Heart left ventricle (tissue), 13 donors: ENCODE data around the gene SCN4A.

Experiments
- CTCF ChIP-seq, 12 donors: fragments of 200-600 bp; sonication (generic) in 4 of 12; IDR thresholded peaks; one replicate each; pipeline versions ENCODE4 v1.5.0 to v1.8.0; 2018 to 2022; ENCODE audit warnings: antibody characterized with exemption in 12 of 12, mild to moderate bottlenecking in 5 of 12
- POLR2A ChIP-seq, 2 donors: fragments of 450-650 bp; IDR thresholded peaks; one replicate each; pipeline ENCODE4 v1.6.1; 2017; ENCODE audit warnings: antibody characterized with exemption in 2 of 2, mild to moderate bottlenecking in 2 of 2, moderate library complexity in 2 of 2
- donor health status: ischemic (EF 13 %, LVEDD 7.1; RV severe dilation, severe dysfunction).
- donor health status: DM: no; HTN: yes; CAD: no.
- donor health status: DM: no; HTN: no; CAD: no.
- donor health status: ischemic (EF 25% LVEDD 6.9; RV normal size, moderate dysfunction).
- donor health status: ischemic (EF 25% LVEDD 5.7; RV mildly dilated, moderate dysfunction).
- donor health status: ischemic (EF 35%, LVEDD 5.7; RV mildly dilated, moderate dysfunction).
- donor health status: nonischemic (EF 11% LVEDD 7.7; RV severe dilation, severe dysfunction).
- donor health status: DM: yes; HTN: yes; CAD: no.
- donor health status: PGD.
- donor health status: ischemic (EF 29% LVEDD 5.4; RV normal size, mild dysfunction).
- donor health status: nonischemic (EF 23%, LVEDD 6.1; RV moderate dilation, normal function).

- TF ChIP-seq CTCF (IDR thresholded peaks at IDR 0.05) (no peak), POLR2A (IDR thresholded peaks at IDR 0.05) (no peak)
These were observed 32.8 kb downstream of the SCN4A start for GRCh38 chr17:63939884-63940283.
